GM12878 (cell line): ENCODE results near the gene HEG1. TPM values are rescaled to one million over a fixed set of nuclear protein-coding genes. Genes with fewer than 3 reads are reported as not detected.
A peak's percentile ranks its signal among the peaks of the same experiment; 100 is the strongest.

Experiments used
- ATAC-seq: fragments of 200-7000 bp; cut with Tn5 transposase; 3 replicates; pipeline ENCODE4 v1.9.1; 2020; ENCODE audit warnings: mild to moderate bottlenecking, moderate library complexity
- BruUV-seq: library from RNA; stranded (reverse); fragments of 400-500 nt; replicated peaks from 2 replicates; lab custom pipeline; 2021; lab: Mats Ljungman, UMichigan
- CTCF ChIA-PET: fragments of 300-600 bp; sonication (Branson Sonifier 250); formaldehyde crosslinking; extraction: SDS; loops from one replicate; lab custom pipeline; 2021; ENCODE audit warnings: inconsistent platforms; lab: Yijun Ruan, JAX
- POLR2A ChIA-PET: fragments of 350-600 bp; formaldehyde crosslinking; extraction: SDS; loops from one replicate; lab custom pipeline; 2021; ENCODE audit warnings: inconsistent platforms; lab: Charles Lee
- RAD21 ChIA-PET: fragments of 300-600 bp; sonication (Branson Sonifier 250); formaldehyde crosslinking; loops from one replicate; lab custom pipeline; 2023; ENCODE audit warnings: antibody characterized with exemption; ENCODE audit not compliant: unreplicated experiment; lab: Charles Lee
- SMC1A ChIA-PET: fragments of 300-600 bp; sonication (Branson Sonifier 250); formaldehyde crosslinking; loops from one replicate; lab custom pipeline; 2023; ENCODE audit not compliant: unreplicated experiment, uncharacterized antibody; lab: Charles Lee
- DNase-seq: peaks from one replicate; pipeline ENCODE4 v3.0.0-alpha.2; 2011; ENCODE audit warnings: low read depth, low spot score
- FAIRE-seq: peaks from 3 replicates; lab custom pipeline; 2011; peaks lifted over from hg19 to GRCh38; lab: Jason Lieb, UNC
- H2AFZ ChIP-seq: 2 replicates; pipeline ENCODE4 v1.6.0; 2011; ENCODE audit warnings: low read depth, low read length, control low read depth; ENCODE audit not compliant: control insufficient read depth
- H3K27ac ChIP-seq: 2 replicates; pipeline ENCODE4 v1.5.1; 2011; ENCODE audit warnings: control low read depth; ENCODE audit not compliant: control insufficient read depth, insufficient read depth
- H3K27me3 ChIP-seq, 2 experiments: replicated peaks in 1 of 2; 2 replicates each; pipeline versions ENCODE4 v1.6.0 to v1.6.1; 2011; ENCODE audit warnings: low read length in 1 of 2; ENCODE audit not compliant: control insufficient read depth in 2 of 2, insufficient read depth in 2 of 2
- H3K36me3 ChIP-seq, 2 experiments: 2 replicates each; pipeline ENCODE4 v1.5.1; 2011; ENCODE audit warnings: low read length in 1 of 2; ENCODE audit not compliant: control insufficient read depth in 2 of 2, insufficient read depth in 2 of 2
- H3K4me1 ChIP-seq: 2 replicates; pipeline ENCODE4 v1.6.1; 2011; ENCODE audit warnings: mild to moderate bottlenecking, low read length, moderate library complexity, mixed read lengths; ENCODE audit not compliant: control insufficient read depth, insufficient read depth
- H3K4me2 ChIP-seq: 2 replicates; pipeline ENCODE4 v1.6.0; 2011; ENCODE audit warnings: control low read depth; ENCODE audit not compliant: control insufficient read depth, insufficient read depth
- H3K4me3 ChIP-seq: fragments of 200-600 bp; sonication (generic); 2 replicates; pipeline ENCODE4 v1.5.1; 2016
- H3K79me2 ChIP-seq: 2 replicates; pipeline ENCODE4 v1.6.0; 2011; ENCODE audit warnings: low read length; ENCODE audit not compliant: control insufficient read depth, insufficient read depth
- H3K9ac ChIP-seq: 2 replicates; pipeline ENCODE4 v1.8.0; 2011; ENCODE audit warnings: low read length, control low read depth, mixed read lengths; ENCODE audit not compliant: control insufficient read depth, insufficient read depth
- H3K9me3 ChIP-seq: replicated peaks from 3 replicates; pipeline ENCODE4 v1.5.1; 2011; ENCODE audit warnings: mild to moderate bottlenecking, low read length; ENCODE audit not compliant: control insufficient read depth, insufficient read depth
- H4K20me1 ChIP-seq: 2 replicates; pipeline ENCODE4 v1.6.0; 2011; ENCODE audit not compliant: control insufficient read depth, insufficient read depth
- ASH2L ChIP-seq: fragments of 300-600, 200-600 bp; sonication (generic); IDR thresholded peaks from 2 replicates; pipeline ENCODE4 v1.6.1; 2017; ENCODE audit warnings: low read depth, mild to moderate bottlenecking, borderline replicate concordance
- CBX5 ChIP-seq: sonication (generic); IDR thresholded peaks from 2 replicates; pipeline ENCODE4 v1.6.1; 2016; ENCODE audit warnings: low read depth, moderate library complexity, mild to moderate bottlenecking, inconsistent platforms
- CHD2 ChIP-seq: IDR thresholded peaks from 2 replicates; pipeline ENCODE4 v1.6.1; 2011; ENCODE audit warnings: low read depth, low read length, improper control_type of control experiment, borderline replicate concordance
- E4F1 ChIP-seq: fragments of 450-650 bp; IDR thresholded peaks from 2 replicates; pipeline ENCODE4 v1.6.1; 2018; ENCODE audit warnings: borderline replicate concordance, mild to moderate bottlenecking; ENCODE audit not compliant: partially characterized antibody
- EP300 ChIP-seq, 2 experiments: fragments of 150-350 bp in 1 of 2; IDR thresholded peaks; 2 replicates each; pipeline ENCODE4 v1.6.1; 2011 to 2012; ENCODE audit warnings: low read depth in 2 of 2, low read length in 2 of 2, borderline replicate concordance in 1 of 2, improper control_type of control experiment in 1 of 2, inconsistent platforms in 1 of 2; ENCODE audit not compliant: control insufficient read depth in 1 of 2
- GATAD2B ChIP-seq: fragments of 450-650 bp; conservative IDR thresholded peaks from 2 replicates; pipeline ENCODE4 v1.6.1; 2017; ENCODE audit warnings: low read depth, mild to moderate bottlenecking, moderate library complexity
- IKZF2 ChIP-seq, 2 experiments: fragments of 450-650 bp; IDR thresholded peaks; 2 replicates each; pipeline ENCODE4 v1.6.1; 2017; ENCODE audit warnings: mild to moderate bottlenecking in 2 of 2, moderate library complexity in 2 of 2
- MYB ChIP-seq: fragments of 150-350 bp; IDR thresholded peaks from 2 replicates; pipeline ENCODE4 v1.6.1; 2014; ENCODE audit warnings: mild to moderate bottlenecking, low read depth, low read length, borderline replicate concordance
- NFXL1 ChIP-seq: fragments of 450-650 bp; IDR thresholded peaks from 2 replicates; pipeline ENCODE4 v1.6.1; 2017; ENCODE audit warnings: antibody characterized with exemption, mild to moderate bottlenecking, borderline replicate concordance
- NR2C1 ChIP-seq: fragments of 450-650 bp; IDR thresholded peaks from 2 replicates; pipeline ENCODE4 v1.6.1; 2017; ENCODE audit warnings: antibody characterized with exemption, mild to moderate bottlenecking, moderate library complexity
- NR2F1 ChIP-seq: fragments of 450-650 bp; conservative IDR thresholded peaks from 2 replicates; pipeline ENCODE4 v1.6.1; 2017; ENCODE audit warnings: mild to moderate bottlenecking
- PKNOX1 ChIP-seq: fragments of 450-650 bp; IDR thresholded peaks from 2 replicates; pipeline ENCODE4 v1.6.1; 2016; ENCODE audit warnings: mild to moderate bottlenecking
- RB1 ChIP-seq: fragments of 450-650 bp; formaldehyde crosslinking; IDR thresholded peaks from 2 replicates; pipeline ENCODE4 v1.6.1; 2017; ENCODE audit warnings: mild to moderate bottlenecking, borderline replicate concordance
- RBBP5 ChIP-seq: fragments of 200-600 bp; sonication (generic); conservative IDR thresholded peaks from 2 replicates; pipeline ENCODE4 v1.6.1; 2016
- RCOR1 ChIP-seq: conservative IDR thresholded peaks from 2 replicates; pipeline ENCODE4 v1.6.1; 2012; ENCODE audit warnings: low read depth, low read length, improper control_type of control experiment
- SMC3 ChIP-seq: IDR thresholded peaks from 2 replicates; pipeline ENCODE4 v1.6.1; 2011; ENCODE audit warnings: low read length, improper control_type of control experiment, borderline replicate concordance
- SREBF2 ChIP-seq: IDR thresholded peaks from 2 replicates; pipeline ENCODE4 v1.6.1; 2012; ENCODE audit warnings: mild to moderate bottlenecking, low read length
- STAT3 ChIP-seq: IDR thresholded peaks from 2 replicates; pipeline ENCODE4 v1.6.1; 2011; ENCODE audit warnings: low read depth, low read length, improper control_type of control experiment
- ZNF217 ChIP-seq: fragments of 450-650 bp; IDR thresholded peaks from 2 replicates; pipeline ENCODE4 v1.6.1; 2017; ENCODE audit warnings: antibody characterized with exemption, mild to moderate bottlenecking
- ZNF274 ChIP-seq: IDR thresholded peaks from one replicate; pipeline ENCODE4 v1.8.0; 2011; ENCODE audit not compliant: insufficient read length, insufficient read depth
- ZNF622 ChIP-seq: fragments of 450-650 bp; IDR thresholded peaks from 2 replicates; pipeline ENCODE4 v1.6.1; 2017; ENCODE audit warnings: mild to moderate bottlenecking, inconsistent platforms
- WGBS: methylation state at CpG from one replicate; pipeline ENCODE4 v1.1.6; 2016; ENCODE audit warnings: low lambda C conversion rate; ENCODE audit not compliant: insufficient replicate concordance, insufficient coverage; ENCODE audit errors: missing lambda C conversion rate; 5-methylcytosine and 5-hydroxymethylcytosine counted together
- in situ Hi-C: fragments of 300-500 bp; cut with MboI; formaldehyde crosslinking; loops from 9 replicates; pipeline ENCODE4 v1.14.3; 2018; ENCODE audit warnings: mixed read lengths
- intact Hi-C: fragments of 100-400 bp; cut with micrococcal nuclease; formaldehyde crosslinking; loops from one replicate; pipeline ENCODE4 v1.14.2; 2022; ENCODE audit not compliant: unreplicated experiment
- polyA plus RNA-seq, 11 experiments: library from polyadenylated mRNA; depleted of rRNA in 4 of 11; unstranded in 6 of 11; stranded (reverse) in 5 of 11; fragments of >200 nt; fragmentation: Nextera tagmentation in 4 of 11; fragmentation: Illumina TruSeq in 1 of 11; extraction: Ambion mirVana in 4 of 11; extraction: Trizol in 1 of 11; gene quantifications; 1 replicate in 1 of 11; 2 replicates in 10 of 11; pipeline versions ENCODE4 v1.2.1 to v1.2.3, GENCODE V29; 2011 to 2016; ENCODE audit warnings: inconsistent platforms in 2 of 11, missing spikeins in 2 of 11, low read depth in 1 of 11
- total RNA-seq, 4 experiments: library from RNA; depleted of rRNA in 3 of 4; stranded (reverse); fragments of >200 nt in 3 of 4; fragmentation: Illumina TruSeq in 1 of 4; extraction: Trizol in 1 of 4; gene quantifications; 2 replicates each; pipeline versions ENCODE4 v1.2.1 to v1.2.3, GENCODE V29; 2013 to 2021

Gene HEG1
- total and polyA plus RNA-seq, 10 of the 15 experiments (the other 5 are each of a cell fraction or from before 2014, with no cell fraction given) = 2.2 to 32.1 (median 7.6) TPM

GRCh38 chr3:124934577-124934976, 121.2 kb downstream of the HEG1 start, which contains the start of gene MUC13:
TSS of gene MUC13 (minus strand) at chr3:124934751. CDS start at chr3:124934712, 39 bp downstream.
- no peaks in the 10 kb centered on the region for H4K20me1 ChIP-seq
- FAIRE-seq = no peak
- no peak within 1 kb of the TSS for H3K9ac ChIP-seq
- ChIA-PET CTCF (interaction anchor here (0.7 to 4.9 kb wide), 19 partner anchors 9 to 651 kb away, joined by 3 to 40 read pairs (median 5); no protein-coding TSS in a partner anchor), SMC1A (interaction anchor here (0.8 to 4.5 kb wide), 30 partner anchors 8 to 657 kb away, joined by 3 to 26 read pairs (median 5); no protein-coding TSS in a partner anchor), POLR2A (interaction anchor here (0.5 to 2.4 kb wide), 13 partner anchors 8 to 661 kb away, joined by 3 to 9 read pairs (median 3); partner anchors contain the start of gene OSBPL11), RAD21 (interaction anchor here (0.7 to 5.4 kb wide), 19 partner anchors 10 to 656 kb away, joined by 3 to 39 read pairs (median 5); partner anchors contain the start of gene ZNF148)
- no peak within 1 kb of the TSS for H3K4me3 ChIP-seq
- intact Hi-C loops = no loop called here
- BruUV-seq = no TSS peak
- no peaks in the 10 kb centered on the region; a peak in 1 of 4 replicates for H3K27me3 ChIP-seq
- no peak within 1 kb of the TSS for H2AFZ ChIP-seq
- peak; percentile 69 for ATAC-seq
- no peaks in the 10 kb centered on the region for H3K36me3 ChIP-seq
- no peak within 1 kb of the TSS for H3K27ac ChIP-seq
- in situ Hi-C loops = no loop called here
- no peak within 1 kb of the TSS for H3K4me2 ChIP-seq
- DNase-seq = no peak
- no peaks in the 10 kb centered on the region for H3K79me2 ChIP-seq
- WGBS = under 1% methylated on average over 5 of the region's 5 CpGs
- no peaks in the 10 kb centered on the region; the same call in 2 of the 3 replicates for H3K9me3 ChIP-seq
- no peaks in the 10 kb centered on the region for H3K4me1 ChIP-seq
- no peak for TF ChIP-seq RCOR1
- TF ChIP-seq STAT3 = no peak
- TF ChIP-seq NR2F1 = no peak
- TF ChIP-seq EP300 (IDR thresholded peaks at IDR 0.05; ENCODE audit: borderline replicate concordance in 1 of 2, control insufficient read depth in 1 of 2, low read depth in 2 of 2, low read length in 2 of 2) = 0 out of 4 replicates have a peak, but pooled peaks of 1 of the 2 experiments have one; percentile 20
- TF ChIP-seq ZNF217 = no peak
- TF ChIP-seq PKNOX1 = 0 out of 2 replicates have a peak, but pooled peaks have one; percentile 26
- TF ChIP-seq RBBP5 = no peak
- TF ChIP-seq CHD2 = no peak
- no peak for TF ChIP-seq E4F1
- TF ChIP-seq SMC3 = no peak
- TF ChIP-seq MYB = no peak
- no peak for TF ChIP-seq NFXL1
- peak; percentile 17; the same call in 1 of the 2 replicates for TF ChIP-seq GATAD2B
- no peak for TF ChIP-seq ZNF274
- TF ChIP-seq NR2C1 = no peak
- TF ChIP-seq SREBF2 = no peak
- peak; percentile 43 to 77; a peak in 2 of 4 replicates for TF ChIP-seq IKZF2 (IDR thresholded peaks at IDR 0.05)
- TF ChIP-seq CBX5 = no peak
- TF ChIP-seq RB1 = no peak
- TF ChIP-seq ZNF622 = no peak
- TF ChIP-seq ASH2L = no peak
